ENCODE measurements around the gene CREB5.

The CREB5 gene

DNA sequence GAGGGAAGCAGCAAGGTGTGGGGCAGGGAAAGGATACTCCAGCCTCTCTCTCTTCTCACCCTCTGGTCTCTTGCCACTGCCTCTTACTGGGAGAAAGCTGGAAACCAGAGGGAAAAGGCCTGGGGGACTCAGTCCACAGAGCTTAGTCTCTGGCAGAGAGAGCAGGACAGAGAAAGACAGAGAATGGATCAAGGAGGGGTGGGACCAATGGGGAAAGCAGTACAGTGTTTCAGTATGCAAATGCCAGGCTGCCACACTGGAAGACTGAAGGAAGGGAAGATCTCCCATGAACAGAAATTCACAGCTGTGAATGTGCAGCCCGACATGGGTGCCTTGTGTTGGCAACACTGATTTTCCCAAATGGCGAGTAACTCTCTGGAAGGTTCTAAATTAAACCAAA lies 40.4 kb downstream of the CREB5 start:
- no peak overlapping the region for H3K27ac Mint-ChIP-seq (ENCODE audit: low read depth)
- H3K4me1 Mint-ChIP-seq, result no peaks in the 10 kb centered on the region
- no peaks in the 10 kb centered on the region for H3K36me3 Mint-ChIP-seq (ENCODE audit: insufficient read depth)
- H3K9me3 Mint-ChIP-seq, result no peaks in the 10 kb centered on the region
- peaks cover 41% of the 10 kb centered on the region for H3K27me3 Mint-ChIP-seq
- DNase-seq (ENCODE audit: low spot score in 2 of 2), result no peak
- H3K4me3 Mint-ChIP-seq, result no peak overlapping the region
- no peak for ATAC-seq (replicated peaks; ENCODE audit: extremely low read depth, poor library complexity, severe bottlenecking)

- ATAC-seq (replicated peaks; ENCODE audit: extremely low read depth, poor library complexity, severe bottlenecking) (no peak), DNase-seq (ENCODE audit: low spot score in 2 of 2) (no peak)
- Mint-ChIP-seq H3K27ac (ENCODE audit: low read depth) (no peak overlapping the region), H3K36me3 (ENCODE audit: insufficient read depth) (no peaks in the 10 kb centered on the region), H3K9me3 (no peaks in the 10 kb centered on the region), H3K27me3 (peaks cover 29% of the 10 kb centered on the region), H3K4me1 (no peaks in the 10 kb centered on the region), H3K4me3 (no peak overlapping the region)
Measured at GRCh38 chr7:28455486-28455885, 43.2 kb downstream of the CREB5 start.

GRCh38 chr7:28456044-28456443 lies 43.7 kb downstream of the CREB5 start:
- Mint-ChIP-seq H3K9me3 (no peaks in the 10 kb centered on the region), H3K4me3 (no peak overlapping the region), H3K27ac (ENCODE audit: low read depth) (no peak overlapping the region), H3K4me1 (no peaks in the 10 kb centered on the region), H3K36me3 (ENCODE audit: insufficient read depth) (no peaks in the 10 kb centered on the region), H3K27me3 (peaks cover 23% of the 10 kb centered on the region)
- no peak for ATAC-seq (replicated peaks; ENCODE audit: extremely low read depth, poor library complexity, severe bottlenecking)
- DNase-seq (ENCODE audit: low spot score in 2 of 2), result no peak

DNA sequence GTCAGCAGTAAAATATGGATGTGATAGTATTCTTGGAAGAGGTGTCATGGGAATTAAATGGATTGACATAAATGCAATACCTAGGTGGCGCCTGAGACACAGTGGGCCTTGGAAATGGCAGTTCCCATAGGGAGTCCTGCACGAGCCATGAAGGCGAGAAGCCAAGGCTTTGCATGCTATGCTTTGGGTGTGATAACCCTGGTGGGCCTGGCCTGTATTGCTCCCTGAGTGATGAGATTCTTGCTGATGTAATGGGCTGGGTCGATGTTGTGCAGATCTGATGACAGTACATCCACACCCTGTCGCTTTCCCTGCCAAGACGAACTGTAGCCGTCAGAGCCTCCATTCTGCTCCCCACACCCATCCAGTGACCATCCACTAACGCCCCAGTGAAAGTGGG lies 46.4 kb downstream of the CREB5 start:
- Mint-ChIP-seq H3K4me1 (no peaks in the 10 kb centered on the region), H3K4me3 (no peak overlapping the region)

GRCh38 chr7:28459306-28459705 lies 47.0 kb downstream of the CREB5 start:
- Mint-ChIP-seq H3K9me3 (no peaks in the 10 kb centered on the region), H3K27ac (ENCODE audit: low read depth) (no peak overlapping the region), H3K27me3 (peaks cover 29% of the 10 kb centered on the region), H3K36me3 (ENCODE audit: insufficient read depth) (no peaks in the 10 kb centered on the region), H3K4me1 (no peaks in the 10 kb centered on the region), H3K4me3 (no peak overlapping the region)
- DNase-seq (ENCODE audit: low spot score in 2 of 2), result no peak
- no peak for ATAC-seq (replicated peaks; ENCODE audit: extremely low read depth, poor library complexity, severe bottlenecking)

More for the DNA sequence above, 46.4 kb downstream of the CREB5 start:
- no peak for ATAC-seq (replicated peaks; ENCODE audit: extremely low read depth, poor library complexity, severe bottlenecking)
- Mint-ChIP-seq H3K27ac (ENCODE audit: low read depth) (no peak overlapping the region), H3K36me3 (ENCODE audit: insufficient read depth) (no peaks in the 10 kb centered on the region), H3K9me3 (no peaks in the 10 kb centered on the region), H3K27me3 (peaks cover 28% of the 10 kb centered on the region)
- DNase-seq (ENCODE audit: low spot score in 2 of 2), result no peak

- ATAC-seq (replicated peaks; ENCODE audit: extremely low read depth, poor library complexity, severe bottlenecking), result no peak
- H3K9me3 Mint-ChIP-seq, result no peaks in the 10 kb centered on the region
- peaks cover 52% of the 10 kb centered on the region for H3K27me3 Mint-ChIP-seq
- no peak overlapping the region for H3K4me3 Mint-ChIP-seq
- H3K36me3 Mint-ChIP-seq (ENCODE audit: insufficient read depth), result no peaks in the 10 kb centered on the region
- no peak for DNase-seq (ENCODE audit: low spot score in 2 of 2)
- H3K4me1 Mint-ChIP-seq, result no peaks in the 10 kb centered on the region
- no peak overlapping the region for H3K27ac Mint-ChIP-seq (ENCODE audit: low read depth)
Measured at GRCh38 chr7:28465697-28466096, 53.4 kb downstream of the CREB5 start.

DNA sequence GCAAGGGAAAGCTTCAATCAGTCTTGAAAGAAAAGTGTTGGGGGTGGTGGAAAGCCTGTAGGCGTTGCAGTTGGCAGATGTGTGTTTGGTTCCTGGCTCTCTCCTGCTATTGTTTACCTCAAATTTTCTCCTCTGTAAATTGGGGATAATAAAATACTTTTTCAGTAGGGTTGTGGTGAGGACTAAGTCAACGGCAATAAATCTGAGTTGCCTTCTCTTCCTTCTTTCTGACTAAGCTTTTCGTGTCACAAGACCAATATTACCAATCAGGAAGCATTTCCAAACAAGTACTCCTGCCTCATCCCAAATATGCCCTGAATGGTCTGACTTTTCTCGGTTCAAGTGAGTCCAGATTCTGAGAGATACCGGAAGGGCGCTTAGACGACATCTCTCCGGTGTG lies 54.0 kb downstream of the CREB5 start:
- Mint-ChIP-seq H3K36me3 (ENCODE audit: insufficient read depth) (no peaks in the 10 kb centered on the region), H3K27ac (ENCODE audit: low read depth) (no peak overlapping the region), H3K4me1 (no peaks in the 10 kb centered on the region), H3K9me3 (no peaks in the 10 kb centered on the region), H3K27me3 (peaks cover 58% of the 10 kb centered on the region), H3K4me3 (no peak overlapping the region)
- no peak for ATAC-seq (replicated peaks; ENCODE audit: extremely low read depth, poor library complexity, severe bottlenecking)
- DNase-seq (ENCODE audit: low spot score in 2 of 2), result no peak

DNA sequence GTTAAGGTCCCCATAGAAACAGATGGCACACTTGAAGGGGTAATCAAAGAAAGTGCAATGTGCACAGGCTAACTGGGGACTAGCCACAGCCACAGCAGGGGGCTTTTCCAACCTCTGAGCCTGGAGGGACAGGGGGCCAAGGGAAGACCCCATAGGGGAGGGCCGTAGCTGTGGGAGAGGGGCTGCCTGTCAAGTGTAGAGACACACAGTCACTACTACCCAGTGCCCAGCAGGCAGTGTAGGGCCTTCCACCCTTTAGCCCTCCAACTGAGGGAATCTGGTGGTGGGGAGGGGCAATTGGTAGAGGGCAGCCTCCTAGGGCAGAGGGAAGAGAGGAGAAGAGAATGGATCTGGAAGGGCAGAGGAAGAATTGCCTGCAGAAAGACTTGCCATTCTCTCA lies 54.6 kb downstream of the CREB5 start:
- Mint-ChIP-seq H3K36me3 (ENCODE audit: insufficient read depth) (no peaks in the 10 kb centered on the region), H3K27ac (ENCODE audit: low read depth) (no peak overlapping the region), H3K4me3 (no peak overlapping the region), H3K27me3 (peaks cover 58% of the 10 kb centered on the region), H3K9me3 (no peaks in the 10 kb centered on the region), H3K4me1 (no peaks in the 10 kb centered on the region)
- ATAC-seq (replicated peaks; ENCODE audit: extremely low read depth, poor library complexity, severe bottlenecking), result no peak
- no peak for DNase-seq (ENCODE audit: low spot score in 2 of 2)

- DNase-seq (ENCODE audit: low spot score in 2 of 2) (no peak), ATAC-seq (replicated peaks; ENCODE audit: extremely low read depth, poor library complexity, severe bottlenecking) (no peak)
- H3K27me3 Mint-ChIP-seq, result peaks cover 64% of the 10 kb centered on the region
- no peak overlapping the region for H3K4me3 Mint-ChIP-seq
- H3K9me3 Mint-ChIP-seq, result no peaks in the 10 kb centered on the region
- H3K36me3 Mint-ChIP-seq (ENCODE audit: insufficient read depth), result no peaks in the 10 kb centered on the region
- no peak overlapping the region for H3K27ac Mint-ChIP-seq (ENCODE audit: low read depth)
- H3K4me1 Mint-ChIP-seq, result no peaks in the 10 kb centered on the region
Measured at GRCh38 chr7:28469562-28469961, 57.2 kb downstream of the CREB5 start.

DNA sequence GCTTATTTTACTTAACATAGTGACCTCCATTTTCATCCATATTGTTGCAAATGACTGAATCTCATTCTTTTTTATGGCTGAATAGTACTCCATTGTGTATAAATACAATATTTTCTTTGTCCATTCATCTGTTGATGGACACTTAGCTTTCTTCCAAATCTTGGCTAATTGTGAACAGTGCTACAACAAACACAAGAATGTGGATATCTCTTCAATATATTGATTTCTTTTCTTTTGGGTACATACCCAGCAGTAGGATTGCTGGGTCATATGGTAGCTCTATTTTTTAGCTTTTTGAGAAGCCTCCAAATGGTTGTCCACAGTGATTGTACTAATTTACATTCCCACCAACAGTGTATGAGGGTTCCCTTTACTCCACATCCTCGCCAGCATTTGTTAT lies 58.0 kb downstream of the CREB5 start:
- Mint-ChIP-seq H3K27ac (ENCODE audit: low read depth) (no peak overlapping the region), H3K4me3 (no peak overlapping the region), H3K27me3 (peaks cover 66% of the 10 kb centered on the region), H3K9me3 (no peaks in the 10 kb centered on the region), H3K36me3 (ENCODE audit: insufficient read depth) (no peaks in the 10 kb centered on the region), H3K4me1 (no peaks in the 10 kb centered on the region)
- ATAC-seq (replicated peaks; ENCODE audit: extremely low read depth, poor library complexity, severe bottlenecking), result no peak
- DNase-seq (ENCODE audit: low spot score in 2 of 2), result no peak

- Mint-ChIP-seq H3K27ac (ENCODE audit: low read depth) (no peak overlapping the region), H3K4me3 (no peak overlapping the region), H3K4me1 (no peaks in the 10 kb centered on the region), H3K36me3 (ENCODE audit: insufficient read depth) (no peaks in the 10 kb centered on the region), H3K27me3 (peaks cover 69% of the 10 kb centered on the region), H3K9me3 (no peaks in the 10 kb centered on the region)
- ATAC-seq (replicated peaks; ENCODE audit: extremely low read depth, poor library complexity, severe bottlenecking), result no peak
- DNase-seq (ENCODE audit: low spot score in 2 of 2), result no peak
Measured at GRCh38 chr7:28472332-28472731, 60.0 kb downstream of the CREB5 start.

- DNase-seq (ENCODE audit: low spot score in 2 of 2) (no peak), ATAC-seq (replicated peaks; ENCODE audit: extremely low read depth, poor library complexity, severe bottlenecking) (no peak)
- Mint-ChIP-seq H3K4me3 (no peak overlapping the region), H3K4me1 (no peaks in the 10 kb centered on the region), H3K27ac (ENCODE audit: low read depth) (no peak overlapping the region), H3K27me3 (peaks cover 74% of the 10 kb centered on the region), H3K36me3 (ENCODE audit: insufficient read depth) (no peaks in the 10 kb centered on the region), H3K9me3 (no peaks in the 10 kb centered on the region)
Measured at GRCh38 chr7:28473571-28474281, 61.4 kb downstream of the CREB5 start.

GRCh38 chr7:28474282-28474638 lies 61.9 kb downstream of the CREB5 start:
- no peak for ATAC-seq (replicated peaks; ENCODE audit: extremely low read depth, poor library complexity, severe bottlenecking)
- no peaks in the 10 kb centered on the region for H3K4me1 Mint-ChIP-seq
- no peak overlapping the region for H3K4me3 Mint-ChIP-seq
- peaks cover 79% of the 10 kb centered on the region for H3K27me3 Mint-ChIP-seq
- no peaks in the 10 kb centered on the region for H3K9me3 Mint-ChIP-seq
- DNase-seq (ENCODE audit: low spot score in 2 of 2), result no peak
- no peak overlapping the region for H3K27ac Mint-ChIP-seq (ENCODE audit: low read depth)
- no peaks in the 10 kb centered on the region for H3K36me3 Mint-ChIP-seq (ENCODE audit: insufficient read depth)

- ATAC-seq (replicated peaks; ENCODE audit: extremely low read depth, poor library complexity, severe bottlenecking) (no peak), DNase-seq (ENCODE audit: low spot score in 2 of 2) (no peak)
- H3K36me3 Mint-ChIP-seq (ENCODE audit: insufficient read depth), result no peaks in the 10 kb centered on the region
- H3K27ac Mint-ChIP-seq (ENCODE audit: low read depth), result no peak overlapping the region
- no peak overlapping the region for H3K4me3 Mint-ChIP-seq
- no peaks in the 10 kb centered on the region for H3K4me1 Mint-ChIP-seq
- peaks cover 83% of the 10 kb centered on the region for H3K27me3 Mint-ChIP-seq
- no peaks in the 10 kb centered on the region for H3K9me3 Mint-ChIP-seq
Measured at GRCh38 chr7:28474640-28475039, 62.3 kb downstream of the CREB5 start.

Data from central memory CD8-positive, alpha-beta T cell (primary cell).